Activated CD8-positive, alpha-beta memory T cell treated with anti-CD3 and anti-CD28 coated beads for 1 hour (primary cell): Measurements from ENCODE around the gene SH3PXD2A.

ENCODE experiments used
- DNase-seq, 2 donors: peaks; one replicate each; pipeline ENCODE4 v3.0.0-alpha.2; 2020; ENCODE audit warnings: low read depth in 1 of 2; ENCODE audit errors: extremely low read depth in 1 of 2

SH3PXD2A gene

GRCh38 chr10:103879831-103880230, 24.5 kb upstream of the SH3PXD2A start:
- DNase-seq, result no peak

- DNase-seq, result no peak
Measured at GRCh38 chr10:103879409-103879808, 24.0 kb upstream of the SH3PXD2A start.

- DNase-seq, result no peak
Measured at GRCh38 chr10:103877861-103878260, 22.5 kb upstream of the SH3PXD2A start.

- no peak for DNase-seq
Measured at GRCh38 chr10:103876155-103876554, 20.8 kb upstream of the SH3PXD2A start.

- no peak for DNase-seq
Measured at GRCh38 chr10:103874730-103875129, 19.4 kb upstream of the SH3PXD2A start.

GRCh38 chr10:103872137-103872931, 17.0 kb upstream of the SH3PXD2A start:
- no peak for DNase-seq

GRCh38 chr10:103871006-103871405, 15.6 kb upstream of the SH3PXD2A start:
- DNase-seq, result no peak

GRCh38 chr10:103870516-103870915, 15.1 kb upstream of the SH3PXD2A start:
- no peak for DNase-seq

- DNase-seq, result no peak
Measured at GRCh38 chr10:103869336-103869735, 14.0 kb upstream of the SH3PXD2A start.

- no peak for DNase-seq
Measured at GRCh38 chr10:103868200-103868599, 12.8 kb upstream of the SH3PXD2A start.

GRCh38 chr10:103861505-103861904, 6.1 kb upstream of the SH3PXD2A start:
- DNase-seq, result no peak

GRCh38 chr10:103859161-103860086, 4.0 kb upstream of the SH3PXD2A start:
- DNase-seq, result no peak

- DNase-seq, result no peak
Measured at GRCh38 chr10:103858360-103858759, 3.0 kb upstream of the SH3PXD2A start.

GRCh38 chr10:103856797-103857170, 1.4 kb upstream of the SH3PXD2A start:
- DNase-seq, result no peak

- DNase-seq, result no peak
Measured at GRCh38 chr10:103855852-103856796, 748 bp upstream of the SH3PXD2A start.

- DNase-seq, result no peak
Measured at GRCh38 chr10:103854686-103855391, 537 bp downstream of the SH3PXD2A start.

GRCh38 chr10:103854265-103854685, 1.1 kb downstream of the SH3PXD2A start:
- DNase-seq, result no peak

- no peak for DNase-seq
Measured at GRCh38 chr10:103853428-103854264, 1.7 kb downstream of the SH3PXD2A start.

GRCh38 chr10:103852856-103853255, 2.5 kb downstream of the SH3PXD2A start:
- no peak for DNase-seq
